DMS53 treated with DMSO at 0.1 percent for 48 hours (cell line): ENCODE measurements around the gene LSM11.
A peak's percentile ranks its signal among the peaks of the same experiment; 100 is the strongest.
"Not testable (repeated sequence)": the region's sequence is repeated elsewhere in the genome, so short reads cannot be mapped to it uniquely, and the experiment has no call there.

ENCODE experiments used
- DNase-seq: peaks from one replicate; lab custom pipeline; 2025; ENCODE audit not compliant: unreplicated experiment; lab: John Stamatoyannopoulos, UW

The LSM11 gene

GRCh38 chr5:157743163-157744050, at the start of gene LSM11:
Gene LSM11, plus strand, starts transcription at chr5:157743712. Its CDS starts 39 bp downstream, at chr5:157743751.
- DNase-seq: peak; percentile 81

DNA sequence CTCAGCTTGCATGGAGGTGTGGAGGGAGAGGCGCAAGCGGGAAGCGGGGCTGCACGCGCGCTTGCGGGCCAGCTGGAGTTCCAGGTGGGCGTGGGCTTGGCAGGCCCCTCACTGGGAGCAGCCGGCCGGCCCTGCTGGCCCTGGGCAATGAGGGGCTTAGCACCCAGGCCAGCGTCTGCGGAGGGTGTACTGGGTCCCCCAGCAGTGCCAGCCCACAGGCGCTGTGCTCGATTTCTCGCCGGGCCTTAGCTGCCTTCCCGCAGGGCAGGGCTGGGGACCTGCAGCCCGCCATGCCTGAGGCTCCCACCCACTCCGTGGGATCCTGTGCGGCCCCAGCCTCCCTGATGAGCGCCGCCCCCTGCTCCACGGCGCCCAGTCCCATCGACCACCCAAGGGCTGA, 49.7 kb upstream of the LSM11 start:
- not testable (repeated sequence) for DNase-seq

GRCh38 chr5:157696154-157696553, 47.4 kb upstream of the LSM11 start:
- DNase-seq: not testable (repeated sequence)

- not testable (repeated sequence) for DNase-seq
These were observed 44.8 kb upstream of the LSM11 start for GRCh38 chr5:157698674-157699073.

DNA sequence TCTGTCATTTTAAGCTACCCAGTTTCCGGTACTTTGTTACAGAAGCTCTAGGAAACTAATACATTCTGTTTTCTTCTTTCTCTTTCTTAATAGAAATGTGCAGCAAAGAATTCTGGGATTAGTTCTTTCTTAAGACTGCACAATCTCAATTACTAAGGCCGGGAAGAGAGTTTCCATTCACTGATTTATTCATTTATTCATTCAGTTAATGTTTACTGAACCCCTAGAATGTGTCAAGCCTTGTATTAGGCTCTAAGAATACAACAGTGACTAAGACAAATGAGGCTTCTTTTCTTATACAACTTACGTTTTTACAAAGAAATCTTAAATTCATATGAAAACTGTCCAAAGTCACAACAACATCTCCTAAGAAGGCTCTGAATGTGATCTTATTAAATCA, 39.8 kb upstream of the LSM11 start:
- DNase-seq: no peak

GRCh38 chr5:157708866-157709265, 34.6 kb upstream of the LSM11 start:
- DNase-seq: no peak

- DNase-seq: no peak
These were observed 34.2 kb upstream of the LSM11 start for GRCh38 chr5:157709346-157709745.

GRCh38 chr5:157710431-157710830, 33.1 kb upstream of the LSM11 start:
- no peak for DNase-seq

GRCh38 chr5:157710882-157711281, 32.6 kb upstream of the LSM11 start:
- no peak for DNase-seq

GRCh38 chr5:157713830-157714595, 29.5 kb upstream of the LSM11 start:
- no peak for DNase-seq

DNA sequence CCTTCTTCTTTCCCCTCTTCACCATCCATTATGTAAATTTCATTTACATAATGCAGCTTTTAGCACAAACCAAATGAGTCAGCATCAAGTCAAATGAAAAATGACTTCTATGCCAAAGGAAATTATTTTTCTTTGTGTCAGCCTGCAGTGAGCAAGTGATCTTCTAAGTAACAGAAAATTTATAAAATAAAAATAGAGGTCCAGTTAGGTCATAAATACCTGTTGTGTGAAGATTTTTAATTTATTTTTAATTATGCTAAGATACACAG, 29.0 kb upstream of the LSM11 start:
- DNase-seq: no peak

DNA sequence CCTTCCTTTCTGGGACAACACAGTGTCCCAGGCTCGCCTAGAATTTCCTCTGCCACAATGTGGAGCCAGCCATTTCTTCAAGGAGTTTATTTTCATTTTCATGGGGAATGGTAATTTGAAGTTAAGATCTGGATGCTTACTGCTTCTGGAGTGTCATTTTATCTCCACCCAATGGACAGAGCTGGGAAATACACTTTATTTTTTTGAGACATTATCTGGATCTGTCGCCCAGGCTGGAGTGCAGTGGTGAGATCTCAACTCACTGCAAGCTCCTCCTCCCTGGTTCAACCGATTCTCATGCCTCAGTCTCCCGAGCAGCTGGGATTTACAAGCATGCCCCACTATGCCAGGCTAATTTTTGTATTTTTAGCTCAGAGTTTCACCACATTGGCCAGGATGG, 25.0 kb upstream of the LSM11 start:
- peak; percentile 38 for DNase-seq

- no peak for DNase-seq
These were observed 24.3 kb upstream of the LSM11 start for GRCh38 chr5:157719245-157719644.

GRCh38 chr5:157721159-157721558, 22.4 kb upstream of the LSM11 start:
- DNase-seq: no peak

DNA sequence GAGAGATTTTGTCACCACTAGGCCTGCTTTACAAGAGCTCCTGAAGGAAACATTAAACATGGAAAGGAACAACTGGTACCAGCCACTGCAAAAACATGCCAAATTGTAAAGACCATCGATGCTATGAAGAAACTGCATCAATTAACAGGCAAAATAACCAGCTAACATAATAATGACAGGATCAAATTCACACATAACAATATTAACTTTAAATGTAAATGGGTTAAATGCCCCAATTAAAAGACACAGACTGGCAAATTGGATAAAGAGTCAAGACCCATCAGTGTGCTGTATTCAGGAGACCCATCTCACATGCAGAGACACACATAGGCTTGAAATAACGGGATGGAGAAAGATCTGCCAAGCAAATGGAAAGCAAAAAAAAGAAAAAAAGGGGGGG, 20.6 kb upstream of the LSM11 start:
- not testable (repeated sequence) for DNase-seq

DNA sequence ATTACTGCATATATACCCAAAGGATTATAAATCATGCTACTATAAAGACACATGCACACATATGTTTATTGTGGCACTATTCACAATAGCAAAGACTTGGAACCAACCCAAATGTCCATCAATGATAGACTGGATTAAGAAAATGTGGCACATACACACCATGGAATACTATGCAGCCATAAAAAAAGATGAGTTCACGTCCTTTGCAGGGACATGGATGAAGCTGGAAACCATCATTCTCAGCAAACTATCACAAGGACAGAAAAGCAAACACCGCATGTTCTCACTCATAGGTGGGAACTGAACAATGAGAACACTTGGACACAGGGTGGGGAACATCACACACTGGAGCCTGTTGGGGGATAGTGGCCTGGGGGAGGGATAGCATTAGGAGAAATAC, 16.9 kb upstream of the LSM11 start:
- DNase-seq: not testable (repeated sequence)

- DNase-seq: not testable (repeated sequence)
These were observed 15.7 kb upstream of the LSM11 start for GRCh38 chr5:157727858-157728257.

- no peak for DNase-seq
These were observed 13.7 kb upstream of the LSM11 start for GRCh38 chr5:157729858-157730257.

DNA sequence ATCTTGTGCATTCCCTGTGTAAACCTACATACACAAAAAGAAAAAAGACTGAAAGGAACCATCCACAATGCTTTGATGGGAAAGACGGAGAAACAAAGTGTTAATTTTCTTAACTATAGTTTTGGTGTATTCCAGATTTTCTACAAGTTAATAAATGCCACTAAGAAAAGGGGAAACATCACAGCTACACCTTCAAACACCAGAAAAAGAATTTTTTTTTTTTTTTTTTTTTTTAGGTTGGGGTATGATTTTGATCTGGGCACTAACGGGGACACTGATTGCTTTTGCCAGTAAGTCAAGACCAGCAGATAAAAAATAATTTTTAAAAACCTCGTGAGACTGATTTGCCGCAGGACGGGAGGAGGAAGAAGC, 12.6 kb upstream of the LSM11 start:
- DNase-seq: no peak

DNA sequence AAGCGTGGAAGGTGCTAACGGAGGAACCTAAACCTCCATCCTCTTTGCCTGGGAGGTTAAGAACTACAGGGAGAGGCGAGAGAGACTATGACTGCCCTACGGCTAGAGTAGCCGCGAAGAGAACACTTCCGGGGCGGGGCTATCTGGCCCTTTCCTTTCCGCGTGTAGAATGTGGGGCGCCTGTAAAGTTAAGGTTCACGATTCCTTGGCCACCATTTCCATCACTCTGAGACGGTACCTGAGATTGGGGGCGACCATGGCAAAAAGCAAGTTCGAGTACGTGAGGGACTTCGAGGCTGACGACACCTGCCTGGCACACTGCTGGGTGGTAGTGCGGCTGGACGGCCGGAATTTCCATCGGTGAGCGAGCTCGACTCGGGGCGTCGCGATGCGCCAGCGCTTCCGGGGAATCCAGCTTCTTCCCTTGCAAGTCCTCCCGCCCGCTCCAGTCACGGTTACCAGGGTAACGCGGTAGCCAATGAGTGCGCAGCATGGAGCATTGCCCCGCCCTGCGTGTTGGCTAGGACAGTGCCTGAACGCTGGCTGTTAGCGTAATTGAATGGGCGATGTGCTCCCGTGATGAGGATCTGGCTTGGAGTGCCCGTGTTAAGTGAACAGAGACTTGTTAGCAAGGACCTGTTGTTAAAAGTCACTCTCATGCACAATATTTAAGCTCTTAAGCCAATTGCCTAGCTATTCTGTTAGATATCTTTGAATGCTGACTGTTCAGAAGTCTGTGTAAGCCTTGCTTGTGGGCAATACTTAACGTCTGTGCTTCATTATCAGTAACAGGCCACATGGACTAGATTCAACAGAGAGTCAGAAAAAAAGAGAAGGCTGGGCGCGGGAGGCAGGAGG, 12.0 kb upstream of the LSM11 start, which contains the start of gene THG1L:
TSS of gene THG1L (plus strand) at position 149 of the 858 bp plus-strand sequence. CDS start at position 170, 21 bp downstream.
- DNase-seq: peak; percentile 97

- no peak for DNase-seq
These were observed 11.4 kb upstream of the LSM11 start for GRCh38 chr5:157732130-157732514.
